RWPE1 (cell line): Measurements from ENCODE around the gene TSGA10.
A peak's percentile ranks its signal among the peaks of the same experiment; 100 is the strongest.
"Not testable (repeated sequence)": the region's sequence is repeated elsewhere in the genome, so short reads cannot be mapped to it uniquely, and the experiment has no call there.

Experiments
- CTCF ChIA-PET: fragments of 350-600 bp; sonication (Branson Sonifier 250); formaldehyde crosslinking; extraction: SDS; loops from one replicate; lab custom pipeline; 2021; lab: Yijun Ruan, JAX
- POLR2A ChIA-PET: fragments of 400-600 bp; formaldehyde crosslinking; extraction: SDS; loops from one replicate; lab custom pipeline; 2020; ENCODE audit warnings: antibody characterized with exemption; ENCODE audit not compliant: low non-redundant PET; lab: Yijun Ruan, JAX
- DNase-seq: peaks from one replicate; pipeline ENCODE4 v3.0.0; 2012; ENCODE audit warnings: low spot score
- H3K27ac ChIP-seq: fragments of 450-650 bp; 2 replicates; pipeline ENCODE4 v1.5.1; 2017
- TF ChIP-seq, protein P1 (sequence below): fragments of 450-650 bp; conservative IDR thresholded peaks from 2 replicates; pipeline ENCODE4 v1.5.1; 2017; ENCODE audit warnings: low read depth, mild to moderate bottlenecking

The TSGA10 gene

DNA sequence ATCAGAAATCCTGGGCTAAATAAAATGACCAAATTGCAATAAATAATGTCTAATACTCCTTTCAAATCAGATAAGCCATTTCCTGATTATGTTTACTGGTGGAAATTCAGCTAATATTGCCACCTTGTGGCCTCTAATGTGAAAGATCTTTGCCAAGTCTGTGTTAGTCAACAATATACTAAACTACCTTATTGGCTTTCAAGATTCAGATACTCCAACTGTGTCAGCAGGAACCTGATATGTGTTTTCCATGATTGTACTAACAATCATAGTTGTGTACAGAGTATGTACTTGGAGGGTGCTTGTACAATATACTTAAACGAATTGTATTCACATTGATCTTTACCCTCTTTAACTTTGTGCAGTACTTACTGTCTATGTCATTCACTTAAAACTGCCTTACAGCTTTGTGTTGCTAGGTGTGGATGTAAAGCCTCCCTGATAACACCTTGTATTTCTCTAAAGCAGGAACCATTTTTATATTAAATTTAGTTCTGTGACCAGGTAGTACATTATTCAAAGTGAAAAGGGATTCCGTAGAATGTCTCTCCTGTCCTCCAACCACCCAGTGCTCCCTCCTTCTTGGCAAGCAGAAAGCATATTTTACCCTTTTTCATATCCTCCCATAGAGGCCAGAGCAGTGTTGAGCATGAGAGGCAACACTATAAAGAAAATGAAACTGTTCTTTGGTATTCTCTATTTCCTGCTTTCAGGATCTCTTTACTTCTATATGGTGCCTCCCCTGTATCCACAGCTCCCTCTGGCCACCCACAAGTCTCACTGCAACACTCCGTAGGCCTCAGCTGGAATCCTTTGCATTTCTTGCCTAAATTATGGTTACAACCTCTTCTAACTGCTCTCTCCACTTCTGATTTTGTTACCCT is 88.4 kb downstream of the TSGA10 start:
- peak; percentile 50 for DNase-seq
- TF ChIP-seq, protein P1, sequence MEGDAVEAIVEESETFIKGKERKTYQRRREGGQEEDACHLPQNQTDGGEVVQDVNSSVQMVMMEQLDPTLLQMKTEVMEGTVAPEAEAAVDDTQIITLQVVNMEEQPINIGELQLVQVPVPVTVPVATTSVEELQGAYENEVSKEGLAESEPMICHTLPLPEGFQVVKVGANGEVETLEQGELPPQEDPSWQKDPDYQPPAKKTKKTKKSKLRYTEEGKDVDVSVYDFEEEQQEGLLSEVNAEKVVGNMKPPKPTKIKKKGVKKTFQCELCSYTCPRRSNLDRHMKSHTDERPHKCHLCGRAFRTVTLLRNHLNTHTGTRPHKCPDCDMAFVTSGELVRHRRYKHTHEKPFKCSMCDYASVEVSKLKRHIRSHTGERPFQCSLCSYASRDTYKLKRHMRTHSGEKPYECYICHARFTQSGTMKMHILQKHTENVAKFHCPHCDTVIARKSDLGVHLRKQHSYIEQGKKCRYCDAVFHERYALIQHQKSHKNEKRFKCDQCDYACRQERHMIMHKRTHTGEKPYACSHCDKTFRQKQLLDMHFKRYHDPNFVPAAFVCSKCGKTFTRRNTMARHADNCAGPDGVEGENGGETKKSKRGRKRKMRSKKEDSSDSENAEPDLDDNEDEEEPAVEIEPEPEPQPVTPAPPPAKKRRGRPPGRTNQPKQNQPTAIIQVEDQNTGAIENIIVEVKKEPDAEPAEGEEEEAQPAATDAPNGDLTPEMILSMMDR = peak; percentile 52
- H3K27ac ChIP-seq = no peak overlapping the region
- CTCF ChIA-PET = interaction anchor here (0.5 to 2.8 kb wide), 13 partner anchors 8 to 750 kb away, joined by 3 to 39 read pairs (median 3); partner anchors contain the start of gene MGAT4A
- POLR2A ChIA-PET = no interaction called here

DNA sequence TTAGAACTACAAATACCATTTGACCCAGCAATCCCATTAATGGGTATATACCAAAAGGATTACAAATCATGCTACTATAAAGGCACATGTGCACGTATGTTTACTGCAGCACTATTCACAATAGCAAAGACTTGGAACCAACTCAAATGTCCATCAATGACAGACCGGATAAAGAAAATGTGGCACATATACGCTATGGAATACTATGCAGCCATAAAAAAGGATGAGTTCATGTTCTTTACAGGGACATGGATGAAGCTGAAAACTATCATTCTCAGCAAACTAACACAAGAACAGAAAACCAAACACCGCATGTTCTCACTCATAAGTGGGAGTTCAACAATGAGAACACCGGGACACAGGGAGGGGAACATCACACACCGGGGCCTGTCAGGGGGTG is 105.6 kb downstream of the TSGA10 start:
- CTCF ChIA-PET = interaction anchor here (0.6 kb wide), 1 partner anchor 71 kb away, joined by 3 read pairs; no protein-coding TSS in a partner anchor
- H3K27ac ChIP-seq, DNase-seq, POLR2A ChIA-PET: not testable (repeated sequence)

DNA sequence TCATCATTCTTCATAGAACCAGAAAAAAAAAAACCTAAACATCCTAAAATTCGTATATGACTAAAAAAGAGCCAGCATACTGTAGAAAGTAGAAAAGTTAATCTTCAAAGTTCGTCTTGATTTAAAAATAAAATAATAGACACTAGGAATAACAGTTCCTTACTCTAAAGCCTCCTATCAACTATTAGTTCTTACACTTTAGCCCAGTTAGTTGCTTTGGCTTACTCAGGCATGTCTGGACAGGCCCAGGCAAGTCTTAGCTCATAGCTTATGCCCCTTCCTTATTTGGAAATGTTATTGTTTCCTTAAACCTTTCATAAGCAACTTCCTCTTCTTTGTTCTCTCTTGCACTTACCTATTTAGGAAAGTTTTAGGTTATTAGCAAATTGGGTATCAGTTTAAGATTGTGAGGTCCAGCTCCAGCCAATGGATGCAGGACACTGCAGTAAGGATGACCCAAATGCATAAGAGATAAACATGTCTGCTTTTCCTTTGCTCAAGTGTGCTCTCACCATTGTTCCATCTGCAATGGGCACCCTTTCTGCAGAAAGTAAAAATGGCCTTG is 113.9 kb downstream of the TSGA10 start:
- H3K27ac ChIP-seq, DNase-seq, CTCF ChIA-PET, POLR2A ChIA-PET: not testable (repeated sequence)

DNA sequence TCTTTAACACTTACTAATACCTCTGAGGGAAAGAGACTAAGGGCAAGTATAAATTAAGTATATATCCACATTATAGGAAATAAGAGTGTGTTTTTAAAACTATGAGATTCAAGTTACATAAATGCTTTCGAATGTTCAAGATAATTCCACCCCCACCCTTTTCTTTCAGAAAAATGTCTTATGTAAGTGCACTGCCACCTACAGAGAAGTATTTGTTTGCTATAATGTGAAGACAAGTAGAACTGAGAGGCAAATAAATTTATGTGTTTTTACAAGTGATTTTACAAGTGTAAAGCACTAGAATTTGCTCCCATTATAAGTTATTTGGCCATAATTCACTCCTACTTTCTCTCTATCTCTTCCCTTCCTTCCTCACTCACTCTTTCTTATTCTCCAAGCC is 118.8 kb downstream of the TSGA10 start:
- ChIA-PET CTCF (interaction anchor here (0.6 kb wide), 1 partner anchor 311 kb away, joined by 3 read pairs; no protein-coding TSS in a partner anchor), POLR2A (no interaction called here)
- TF ChIP-seq, protein P1 = no peak
- H3K27ac ChIP-seq = no peak overlapping the region
- DNase-seq = peak; percentile 4

DNA sequence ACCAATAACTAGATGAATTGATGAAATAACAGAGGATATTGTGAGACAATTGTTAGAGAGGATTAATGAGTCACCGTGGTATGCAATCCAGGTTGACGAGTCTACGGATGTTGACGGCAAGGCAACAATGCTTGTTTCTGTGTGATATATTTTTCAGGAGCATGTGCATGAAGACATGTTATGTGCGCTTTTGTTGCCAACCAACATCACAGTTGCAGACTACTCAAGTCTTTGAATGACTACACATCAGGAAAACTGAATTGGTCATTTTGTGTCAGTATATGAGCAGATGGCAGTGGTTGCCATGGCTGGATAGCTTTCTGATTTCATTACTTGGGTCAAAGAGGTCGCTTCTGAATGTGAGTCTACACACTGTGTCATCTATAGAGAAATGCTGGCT is 122.0 kb downstream of the TSGA10 start:
- H3K27ac ChIP-seq = no peak overlapping the region
- ChIA-PET CTCF (no interaction called here), POLR2A (no interaction called here)
- peak; percentile 25 for DNase-seq
- TF ChIP-seq, protein P1 = no peak

DNA sequence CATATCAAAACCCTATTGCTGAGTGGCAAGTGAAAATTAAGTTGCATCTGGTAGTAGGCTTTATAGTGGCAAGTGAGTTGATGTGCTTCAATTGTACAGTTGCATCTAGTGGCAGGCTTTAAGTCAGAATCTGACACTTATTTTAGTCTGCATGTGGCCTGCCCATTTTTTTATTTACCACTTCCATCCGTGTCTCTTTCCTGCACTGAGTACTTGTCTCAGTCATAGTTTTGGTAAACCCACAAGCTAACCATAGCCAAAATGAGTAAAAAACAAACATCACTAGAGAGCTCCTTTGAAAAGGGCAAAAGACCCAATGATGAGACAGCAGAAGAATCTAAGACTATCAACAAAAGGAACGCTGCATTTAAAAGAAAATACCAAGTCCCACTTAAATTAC is 122.7 kb downstream of the TSGA10 start:
- DNase-seq = no peak
- POLR2A ChIA-PET = no interaction called here
- CTCF ChIA-PET = interaction anchor here (0.5 to 0.6 kb wide), 2 partner anchors 77 to 1387 kb away, joined by 3 read pairs; no protein-coding TSS in a partner anchor
- TF ChIP-seq, protein P1 = no peak
- no peak overlapping the region for H3K27ac ChIP-seq

DNA sequence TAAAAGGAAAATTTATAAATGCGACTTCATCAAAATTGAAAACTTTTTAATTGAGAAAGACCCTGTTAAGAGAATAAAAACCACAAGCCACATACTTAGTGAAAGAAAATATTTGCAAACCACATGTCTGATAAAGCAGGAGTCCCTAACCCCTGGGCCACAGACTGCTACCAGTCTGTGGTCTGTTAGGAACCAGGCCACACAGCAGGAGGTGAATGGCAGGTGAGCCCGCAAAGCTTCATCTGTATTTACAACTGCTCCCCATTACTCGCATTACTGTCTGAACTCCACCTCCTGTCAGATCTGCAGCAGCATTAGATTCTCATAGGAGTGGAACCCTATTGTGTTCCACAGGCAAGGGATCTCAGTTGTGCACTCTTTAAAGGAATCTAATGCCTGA is 123.3 kb downstream of the TSGA10 start:
- TF ChIP-seq, protein P1 = no peak
- no peak for DNase-seq
- no peak overlapping the region for H3K27ac ChIP-seq
- ChIA-PET CTCF (interaction anchor here (0.5 to 0.8 kb wide), 3 partner anchors 77 to 1387 kb away, joined by 3 to 5 read pairs (median 3); no protein-coding TSS in a partner anchor), POLR2A (no interaction called here)
